Erythroblast (primary cell): Measurements from ENCODE around the gene MICU2.

Experiments
- GATA1 ChIP-seq: IDR thresholded peaks from 2 replicates; pipeline ENCODE4 v1.6.1; 2011; ENCODE audit warnings: low read depth, mild to moderate bottlenecking, control low read depth, low read length, moderate library complexity
- POLR2A ChIP-seq: IDR thresholded peaks from 2 replicates; pipeline ENCODE4 v1.6.1; 2011; ENCODE audit warnings: mild to moderate bottlenecking, low read length

DNA sequence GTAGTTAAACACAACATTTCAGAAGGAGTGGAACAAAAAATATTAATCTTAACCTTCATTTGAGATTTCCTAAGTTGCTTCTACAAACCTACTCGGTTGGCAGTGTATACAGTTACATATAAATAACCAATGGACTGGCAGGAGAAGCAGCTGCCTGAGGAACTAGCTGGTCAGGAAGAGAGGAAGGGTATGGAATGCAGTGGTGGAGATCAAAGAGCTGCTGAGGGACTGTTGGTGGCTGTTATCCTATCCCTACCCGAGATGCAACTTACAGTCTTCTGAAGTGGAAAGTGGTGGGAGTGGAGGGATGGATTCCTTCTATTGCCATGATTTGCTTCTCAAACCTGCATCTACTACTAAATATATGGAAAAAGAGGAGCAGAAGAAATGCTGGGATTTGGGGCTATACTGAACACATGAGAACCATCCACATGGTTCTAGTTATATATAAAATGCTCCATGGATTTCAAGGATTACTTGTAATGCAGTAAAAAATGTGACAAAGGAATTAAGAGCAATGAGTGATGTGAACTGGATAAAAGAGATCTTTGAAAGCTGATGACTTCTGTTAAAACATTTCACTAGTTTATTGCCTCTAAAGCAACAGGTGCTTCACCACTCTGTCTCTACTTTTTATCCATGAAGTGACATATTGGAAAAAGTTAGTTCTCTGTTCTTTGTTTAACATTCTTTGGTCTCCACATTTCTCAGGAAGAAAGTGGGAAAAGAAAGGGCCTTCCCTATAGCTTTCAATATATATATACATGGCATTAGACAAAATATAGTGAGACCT is 29.9 kb downstream of the MICU2 start:
- TF ChIP-seq POLR2A (no peak), GATA1 (no peak)
